ENCODE results near the gene HBB. TPM values are rescaled to one million over a fixed set of nuclear protein-coding genes. Genes with fewer than 3 reads are reported as not detected.
"Not testable (repeated sequence)": the region's sequence is repeated elsewhere in the genome, so short reads cannot be mapped to it uniquely, and the experiment has no call there.

Gene HBB
- total RNA-seq, 1 experiment from 2014 or later, result not detected

- no TSS peak for BruUV-seq (replicated peaks)
- intact Hi-C loops (cut with micrococcal nuclease), result no loop called here
- peaks cover 10% of the 10 kb centered on the region for H3K4me1 Mint-ChIP-seq (ENCODE audit: insufficient read depth, unreplicated experiment)
- no peaks in the 10 kb centered on the region for H3K36me3 Mint-ChIP-seq (ENCODE audit: insufficient read depth, unreplicated experiment)
- ChIA-PET POLR2A (no interaction called here), CTCF (no interaction called here)
- TF ChIP-seq, protein P1, sequence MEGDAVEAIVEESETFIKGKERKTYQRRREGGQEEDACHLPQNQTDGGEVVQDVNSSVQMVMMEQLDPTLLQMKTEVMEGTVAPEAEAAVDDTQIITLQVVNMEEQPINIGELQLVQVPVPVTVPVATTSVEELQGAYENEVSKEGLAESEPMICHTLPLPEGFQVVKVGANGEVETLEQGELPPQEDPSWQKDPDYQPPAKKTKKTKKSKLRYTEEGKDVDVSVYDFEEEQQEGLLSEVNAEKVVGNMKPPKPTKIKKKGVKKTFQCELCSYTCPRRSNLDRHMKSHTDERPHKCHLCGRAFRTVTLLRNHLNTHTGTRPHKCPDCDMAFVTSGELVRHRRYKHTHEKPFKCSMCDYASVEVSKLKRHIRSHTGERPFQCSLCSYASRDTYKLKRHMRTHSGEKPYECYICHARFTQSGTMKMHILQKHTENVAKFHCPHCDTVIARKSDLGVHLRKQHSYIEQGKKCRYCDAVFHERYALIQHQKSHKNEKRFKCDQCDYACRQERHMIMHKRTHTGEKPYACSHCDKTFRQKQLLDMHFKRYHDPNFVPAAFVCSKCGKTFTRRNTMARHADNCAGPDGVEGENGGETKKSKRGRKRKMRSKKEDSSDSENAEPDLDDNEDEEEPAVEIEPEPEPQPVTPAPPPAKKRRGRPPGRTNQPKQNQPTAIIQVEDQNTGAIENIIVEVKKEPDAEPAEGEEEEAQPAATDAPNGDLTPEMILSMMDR (IDR thresholded peaks at IDR 0.05; ENCODE audit: unreplicated experiment), result no peak
- H3K4me3 Mint-ChIP-seq (ENCODE audit: unreplicated experiment), result no peak overlapping the region
- H3K9me3 Mint-ChIP-seq (ENCODE audit: unreplicated experiment), result no peaks in the 10 kb centered on the region
- H3K27me3 Mint-ChIP-seq (ENCODE audit: insufficient read depth, unreplicated experiment), result peaks cover 17% of the 10 kb centered on the region
- peak; percentile 13 for DNase-seq (ENCODE audit: unreplicated experiment)
- H3K27ac Mint-ChIP-seq (ENCODE audit: low read depth, unreplicated experiment), result no peak overlapping the region
Observed at GRCh38 chr11:5258543-5259262, 31.8 kb upstream of the HBB start.

- H3K36me3 Mint-ChIP-seq (ENCODE audit: insufficient read depth, unreplicated experiment), result no peaks in the 10 kb centered on the region
- no peak overlapping the region for H3K27ac Mint-ChIP-seq (ENCODE audit: low read depth, unreplicated experiment)
- POLR2A ChIA-PET, result no interaction called here
- TF ChIP-seq, protein P1 (IDR thresholded peaks at IDR 0.05; ENCODE audit: unreplicated experiment), result no peak
- no peak overlapping the region for H3K4me3 Mint-ChIP-seq (ENCODE audit: unreplicated experiment)
- H3K27me3 Mint-ChIP-seq (ENCODE audit: insufficient read depth, unreplicated experiment), result peaks cover 14% of the 10 kb centered on the region
- BruUV-seq (replicated peaks), result no TSS peak
- no peak for DNase-seq (ENCODE audit: unreplicated experiment)
- CTCF ChIA-PET, result no interaction called here
- intact Hi-C loops (cut with micrococcal nuclease), result no loop called here
- no peaks in the 10 kb centered on the region for H3K9me3 Mint-ChIP-seq (ENCODE audit: unreplicated experiment)
- peaks cover 10% of the 10 kb centered on the region for H3K4me1 Mint-ChIP-seq (ENCODE audit: insufficient read depth, unreplicated experiment)
Observed at GRCh38 chr11:5257296-5257695, 30.4 kb upstream of the HBB start.

- not testable (repeated sequence) for H3K36me3 Mint-ChIP-seq (ENCODE audit: insufficient read depth, unreplicated experiment)
- peaks cover 15% of the 10 kb centered on the region for H3K4me1 Mint-ChIP-seq (ENCODE audit: insufficient read depth, unreplicated experiment)
Observed at GRCh38 chr11:5254646-5255413, 28.0 kb upstream of the HBB start, which contains the start of gene HBG2. HBG2 (minus strand) TSS chr11:5254781; CDS start chr11:5254728, 53 bp downstream.

DNA sequence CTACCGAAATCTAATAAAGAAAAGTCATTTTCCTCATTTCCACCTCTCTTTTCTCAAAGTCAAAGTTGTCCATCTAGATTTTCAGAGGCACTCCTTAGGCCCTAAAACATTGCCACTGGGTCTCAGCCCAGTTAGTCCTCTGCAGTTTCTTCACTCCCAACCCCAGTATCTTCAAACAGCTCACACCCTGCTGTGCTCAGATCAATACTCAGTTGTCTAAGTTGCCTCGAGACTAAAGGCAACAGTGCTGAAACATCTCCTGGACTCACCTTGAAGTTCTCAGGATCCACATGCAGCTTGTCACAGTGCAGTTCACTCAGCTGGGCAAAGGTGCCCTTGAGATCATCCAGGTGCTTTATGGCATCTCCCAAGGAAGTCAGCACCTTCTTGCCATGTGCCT lies 27.2 kb upstream of the HBB start:
- Mint-ChIP-seq H3K4me1 (ENCODE audit: insufficient read depth, unreplicated experiment) (peaks cover 16% of the 10 kb centered on the region), H3K27me3 (ENCODE audit: insufficient read depth, unreplicated experiment) (peaks cover 20% of the 10 kb centered on the region)
- BruUV-seq (replicated peaks); H3K9me3 Mint-ChIP-seq (ENCODE audit: unreplicated experiment); CTCF ChIA-PET; H3K27ac Mint-ChIP-seq (ENCODE audit: low read depth, unreplicated experiment); H3K4me3 Mint-ChIP-seq (ENCODE audit: unreplicated experiment); H3K36me3 Mint-ChIP-seq (ENCODE audit: insufficient read depth, unreplicated experiment); DNase-seq (ENCODE audit: unreplicated experiment); intact Hi-C loops (cut with micrococcal nuclease); POLR2A ChIA-PET: not testable (repeated sequence)

More at GRCh38 chr11:5254646-5255413, 28.0 kb upstream of the HBB start, which contains the start of gene HBG2:
- DNase-seq (ENCODE audit: unreplicated experiment), result peak; percentile 21
- H3K27me3 Mint-ChIP-seq (ENCODE audit: insufficient read depth, unreplicated experiment), result peaks cover 20% of the 10 kb centered on the region
- BruUV-seq (replicated peaks); H3K4me3 Mint-ChIP-seq (ENCODE audit: unreplicated experiment); H3K9me3 Mint-ChIP-seq (ENCODE audit: unreplicated experiment); H3K27ac Mint-ChIP-seq (ENCODE audit: low read depth, unreplicated experiment); intact Hi-C loops (cut with micrococcal nuclease); CTCF ChIA-PET; POLR2A ChIA-PET: not testable (repeated sequence)

GRCh38 chr11:5253440-5253839 lies 26.6 kb upstream of the HBB start:
- intact Hi-C loops (cut with micrococcal nuclease); H3K36me3 Mint-ChIP-seq (ENCODE audit: insufficient read depth, unreplicated experiment); POLR2A ChIA-PET; H3K27ac Mint-ChIP-seq (ENCODE audit: low read depth, unreplicated experiment); CTCF ChIA-PET; DNase-seq (ENCODE audit: unreplicated experiment); BruUV-seq (replicated peaks); H3K4me3 Mint-ChIP-seq (ENCODE audit: unreplicated experiment); H3K9me3 Mint-ChIP-seq (ENCODE audit: unreplicated experiment): not testable (repeated sequence)
- peaks cover 16% of the 10 kb centered on the region for H3K4me1 Mint-ChIP-seq (ENCODE audit: insufficient read depth, unreplicated experiment)
- peaks cover 20% of the 10 kb centered on the region for H3K27me3 Mint-ChIP-seq (ENCODE audit: insufficient read depth, unreplicated experiment)
